Hematopoietic multipotent progenitor cell treated with erythropoietin and hydrocortisone succinate and interleukin-3 and kit ligand, for 17 days (in vitro differentiated cells): ENCODE results near the gene CHPF.

Experiments
- DNase-seq: peaks from one replicate; pipeline ENCODE4 v3.0.0-alpha.2; 2015; ENCODE audit warnings: low spot score

The CHPF gene

GRCh38 chr2:219531639-219532377 is 11.8 kb downstream of the CHPF start:
- DNase-seq: no peak

GRCh38 chr2:219530048-219530963 is 13.3 kb downstream of the CHPF start:
- DNase-seq: peak; percentile 83

- no peak for DNase-seq
Measured at GRCh38 chr2:219527472-219527871, 16.1 kb downstream of the CHPF start.

GRCh38 chr2:219527076-219527394 is 16.6 kb downstream of the CHPF start:
- DNase-seq: no peak

- no peak for DNase-seq
Measured at GRCh38 chr2:219526320-219527075, 17.1 kb downstream of the CHPF start.

- DNase-seq: no peak
Measured at GRCh38 chr2:219525533-219526232, 17.9 kb downstream of the CHPF start.

GRCh38 chr2:219524817-219525216 is 18.8 kb downstream of the CHPF start:
- no peak for DNase-seq

GRCh38 chr2:219523031-219523671 is 20.5 kb downstream of the CHPF start:
- no peak for DNase-seq

- no peak for DNase-seq
Measured at GRCh38 chr2:219522111-219523030, 21.2 kb downstream of the CHPF start.

GRCh38 chr2:219521066-219521880 is 22.3 kb downstream of the CHPF start:
- no peak for DNase-seq

- no peak for DNase-seq
Measured at GRCh38 chr2:219520079-219520478, 23.5 kb downstream of the CHPF start.

- DNase-seq: no peak
Measured at GRCh38 chr2:219519526-219519916, 24.1 kb downstream of the CHPF start.

- DNase-seq: no peak
Measured at GRCh38 chr2:219517954-219518778, 25.4 kb downstream of the CHPF start.

GRCh38 chr2:219516888-219517287 is 26.7 kb downstream of the CHPF start:
- DNase-seq: no peak

- no peak for DNase-seq
Measured at GRCh38 chr2:219515874-219516629, 27.6 kb downstream of the CHPF start.

GRCh38 chr2:219514836-219515235 is 28.8 kb downstream of the CHPF start:
- DNase-seq: no peak

GRCh38 chr2:219514196-219514761 is 29.3 kb downstream of the CHPF start, which contains the start of gene ASIC4:
Gene ASIC4 (plus strand): TSS chr2:219514482. CDS start chr2:219514725, 243 bp downstream.
- DNase-seq: peak; percentile 71
